Measurements from ENCODE around the gene ADGRD1.

Gene ADGRD1

DNA sequence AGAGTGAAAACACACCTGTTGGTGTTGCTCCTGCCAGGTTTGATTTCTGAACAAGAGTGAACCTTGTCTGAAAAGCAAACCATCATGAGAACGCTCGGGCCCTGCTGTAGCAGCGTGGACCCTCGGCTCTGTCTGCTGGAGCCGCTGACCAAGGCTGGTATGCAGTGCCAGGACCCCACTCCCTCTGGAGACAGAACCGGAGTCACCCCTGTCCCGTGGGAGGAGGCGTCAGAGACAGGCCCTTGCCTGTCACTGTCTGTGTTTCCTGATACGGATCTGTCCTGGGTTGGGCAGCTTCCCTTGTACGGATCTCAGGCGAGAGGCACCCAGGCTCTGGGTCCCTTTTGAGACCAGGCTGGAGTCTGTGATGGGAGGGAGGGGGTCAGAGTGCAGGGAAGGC lies 111.6 kb downstream of the ADGRD1 start:
- no peaks in the 10 kb centered on the region for H3K9me3 ChIP-seq (ENCODE audit: severe bottlenecking)
- no peaks in the 10 kb centered on the region for H3K36me3 ChIP-seq (ENCODE audit: low read depth)
- peaks cover 9% of the 10 kb centered on the region for H3K27me3 ChIP-seq (ENCODE audit: insufficient read depth, poor library complexity, severe bottlenecking)
- DNase-seq (ENCODE audit: low spot score) (no peak), ATAC-seq (ENCODE audit: low read depth) (no peak)
- TF ChIP-seq, protein P1, sequence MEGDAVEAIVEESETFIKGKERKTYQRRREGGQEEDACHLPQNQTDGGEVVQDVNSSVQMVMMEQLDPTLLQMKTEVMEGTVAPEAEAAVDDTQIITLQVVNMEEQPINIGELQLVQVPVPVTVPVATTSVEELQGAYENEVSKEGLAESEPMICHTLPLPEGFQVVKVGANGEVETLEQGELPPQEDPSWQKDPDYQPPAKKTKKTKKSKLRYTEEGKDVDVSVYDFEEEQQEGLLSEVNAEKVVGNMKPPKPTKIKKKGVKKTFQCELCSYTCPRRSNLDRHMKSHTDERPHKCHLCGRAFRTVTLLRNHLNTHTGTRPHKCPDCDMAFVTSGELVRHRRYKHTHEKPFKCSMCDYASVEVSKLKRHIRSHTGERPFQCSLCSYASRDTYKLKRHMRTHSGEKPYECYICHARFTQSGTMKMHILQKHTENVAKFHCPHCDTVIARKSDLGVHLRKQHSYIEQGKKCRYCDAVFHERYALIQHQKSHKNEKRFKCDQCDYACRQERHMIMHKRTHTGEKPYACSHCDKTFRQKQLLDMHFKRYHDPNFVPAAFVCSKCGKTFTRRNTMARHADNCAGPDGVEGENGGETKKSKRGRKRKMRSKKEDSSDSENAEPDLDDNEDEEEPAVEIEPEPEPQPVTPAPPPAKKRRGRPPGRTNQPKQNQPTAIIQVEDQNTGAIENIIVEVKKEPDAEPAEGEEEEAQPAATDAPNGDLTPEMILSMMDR (IDR thresholded peaks at IDR 0.05; ENCODE audit: poor library complexity, severe bottlenecking), result no peak
- no peaks in the 10 kb centered on the region for H3K4me1 ChIP-seq (ENCODE audit: insufficient read depth, poor library complexity, severe bottlenecking)
- no peak overlapping the region for H3K27ac ChIP-seq (ENCODE audit: poor library complexity, severe bottlenecking)
- H3K4me3 ChIP-seq (ENCODE audit: severe bottlenecking), result no peak overlapping the region

DNA sequence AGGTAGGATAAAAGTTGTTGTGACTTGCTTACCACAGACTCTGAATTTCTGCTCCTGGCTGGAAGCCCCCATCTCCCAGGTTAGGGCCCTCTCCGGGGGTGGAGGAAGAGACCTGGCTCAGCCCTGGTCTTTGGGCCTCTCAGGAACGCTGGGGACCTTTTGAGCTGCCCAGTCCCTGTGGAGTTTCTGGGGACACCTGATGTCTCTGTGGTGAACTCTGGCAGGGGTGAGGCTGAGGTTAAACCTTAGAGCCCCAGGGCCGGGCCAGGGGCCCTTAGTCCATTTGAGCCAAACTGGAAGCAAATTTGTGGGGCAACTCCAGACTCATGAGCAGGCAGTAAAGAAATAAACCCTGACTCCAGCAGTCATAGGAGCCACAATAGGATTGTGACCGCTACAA lies 112.1 kb downstream of the ADGRD1 start:
- ATAC-seq (ENCODE audit: low read depth), result no peak
- TF ChIP-seq, protein P1 (IDR thresholded peaks at IDR 0.05; ENCODE audit: poor library complexity, severe bottlenecking), result no peak
- Histone ChIP-seq H3K27me3 (ENCODE audit: insufficient read depth, poor library complexity, severe bottlenecking) (peaks cover 9% of the 10 kb centered on the region), H3K9me3 (ENCODE audit: severe bottlenecking) (no peaks in the 10 kb centered on the region), H3K4me3 (ENCODE audit: severe bottlenecking) (no peak overlapping the region), H3K4me1 (ENCODE audit: insufficient read depth, poor library complexity, severe bottlenecking) (no peaks in the 10 kb centered on the region), H3K27ac (ENCODE audit: poor library complexity, severe bottlenecking) (no peak overlapping the region), H3K36me3 (ENCODE audit: low read depth) (no peaks in the 10 kb centered on the region)
- no peak for DNase-seq (ENCODE audit: low spot score)

DNA sequence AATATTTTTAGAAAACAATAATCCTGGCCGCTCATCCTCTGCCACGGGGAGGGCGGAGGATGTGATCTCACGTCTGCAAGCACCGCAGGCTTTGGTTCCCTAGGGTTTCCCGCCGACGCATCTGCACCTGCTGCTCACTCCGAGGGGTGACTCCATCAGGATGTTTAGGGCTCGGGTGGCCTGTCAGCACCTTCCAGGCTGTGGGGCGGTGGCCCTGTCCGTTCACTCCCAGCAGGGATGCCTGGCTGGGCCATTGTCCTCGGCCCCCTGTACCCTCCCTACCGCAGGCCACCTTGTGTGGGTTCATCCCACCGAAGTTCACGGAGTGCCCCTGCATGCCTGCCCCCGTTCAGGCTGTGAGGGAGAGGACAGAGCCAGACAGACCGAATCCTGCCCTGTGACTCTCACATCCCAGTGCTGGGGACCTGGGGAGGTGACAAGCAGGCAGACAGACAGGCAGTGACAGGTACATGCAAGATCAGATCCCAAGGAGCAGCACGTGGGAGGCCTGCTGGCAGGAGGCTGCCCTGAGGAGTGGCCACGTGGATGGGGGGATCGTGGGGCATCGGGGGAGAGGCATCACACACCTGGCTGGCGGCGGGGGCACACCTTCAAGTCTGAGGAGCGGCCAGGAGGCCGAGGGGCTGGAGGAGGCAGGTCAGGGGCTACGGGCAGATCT lies 112.6 kb downstream of the ADGRD1 start:
- ATAC-seq (ENCODE audit: low read depth), result no peak
- H3K9me3 ChIP-seq (ENCODE audit: severe bottlenecking), result no peaks in the 10 kb centered on the region

DNA sequence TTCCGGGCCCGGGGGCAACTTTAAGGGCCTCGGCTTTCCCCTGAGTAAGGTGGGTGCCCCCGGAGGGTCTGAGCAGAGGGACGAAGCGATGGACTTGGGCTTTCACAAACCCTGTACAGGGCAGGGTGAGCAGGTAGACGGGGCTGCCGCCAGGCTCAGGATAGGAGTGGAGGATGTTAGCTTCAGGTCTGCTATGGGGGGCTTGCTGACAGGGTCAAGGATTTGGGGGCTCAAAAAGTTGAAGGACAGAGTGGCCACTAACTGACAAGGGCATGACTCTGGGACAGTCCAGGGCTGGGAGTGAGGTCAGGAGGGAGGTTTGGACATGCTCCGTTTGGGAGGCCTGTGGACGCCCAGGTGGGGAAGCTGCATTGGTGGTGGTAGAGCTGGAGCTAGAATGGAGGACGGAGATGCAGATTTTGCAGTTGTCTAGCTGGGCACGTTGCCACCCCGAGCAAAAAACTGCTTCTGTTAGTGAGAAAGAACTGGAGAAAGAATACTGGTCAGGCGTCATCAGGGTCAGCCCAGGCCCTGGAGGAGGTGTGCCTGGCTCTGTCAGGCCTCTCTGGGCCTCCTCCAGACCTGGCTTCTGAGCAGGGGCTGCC lies 113.3 kb downstream of the ADGRD1 start:
- ATAC-seq (ENCODE audit: low read depth), result no peak
- DNase-seq (ENCODE audit: low spot score), result no peak
- TF ChIP-seq, protein P1 (IDR thresholded peaks at IDR 0.05; ENCODE audit: poor library complexity, severe bottlenecking), result no peak
- Histone ChIP-seq H3K4me3 (ENCODE audit: severe bottlenecking) (no peak overlapping the region), H3K4me1 (ENCODE audit: insufficient read depth, poor library complexity, severe bottlenecking) (no peaks in the 10 kb centered on the region), H3K27me3 (ENCODE audit: insufficient read depth, poor library complexity, severe bottlenecking) (peaks cover 9% of the 10 kb centered on the region), H3K9me3 (ENCODE audit: severe bottlenecking) (no peaks in the 10 kb centered on the region), H3K27ac (ENCODE audit: poor library complexity, severe bottlenecking) (no peak overlapping the region), H3K36me3 (ENCODE audit: low read depth) (no peaks in the 10 kb centered on the region)

More for the DNA sequence above, 112.6 kb downstream of the ADGRD1 start:
- Histone ChIP-seq H3K27me3 (ENCODE audit: insufficient read depth, poor library complexity, severe bottlenecking) (peaks cover 9% of the 10 kb centered on the region), H3K27ac (ENCODE audit: poor library complexity, severe bottlenecking) (no peak overlapping the region), H3K36me3 (ENCODE audit: low read depth) (no peaks in the 10 kb centered on the region), H3K4me3 (ENCODE audit: severe bottlenecking) (no peak overlapping the region), H3K4me1 (ENCODE audit: insufficient read depth, poor library complexity, severe bottlenecking) (no peaks in the 10 kb centered on the region)
- peak; percentile 34 for DNase-seq (ENCODE audit: low spot score)
- TF ChIP-seq, protein P1 (IDR thresholded peaks at IDR 0.05; ENCODE audit: poor library complexity, severe bottlenecking), result no peak
